Measurements from ENCODE around the gene ITPR2. TPM values are rescaled to one million over a fixed set of nuclear protein-coding genes. Genes with fewer than 3 reads are reported as not detected.

Gene ITPR2
- total and polyA plus RNA-seq, 2 of the 13 experiments (the other 11 are each of a cell fraction or from before 2014, with no cell fraction given), result 31.9 to 81.9 TPM

GRCh38 chr12:26528943-26529342 lies 304.1 kb downstream of the ITPR2 start (continued):
- TF ChIP-seq SAFB2 (CRISPR knock-in tag; IDR thresholded peaks at IDR 0.05; ENCODE audit: borderline replicate concordance, low read depth), result no peak

DNA sequence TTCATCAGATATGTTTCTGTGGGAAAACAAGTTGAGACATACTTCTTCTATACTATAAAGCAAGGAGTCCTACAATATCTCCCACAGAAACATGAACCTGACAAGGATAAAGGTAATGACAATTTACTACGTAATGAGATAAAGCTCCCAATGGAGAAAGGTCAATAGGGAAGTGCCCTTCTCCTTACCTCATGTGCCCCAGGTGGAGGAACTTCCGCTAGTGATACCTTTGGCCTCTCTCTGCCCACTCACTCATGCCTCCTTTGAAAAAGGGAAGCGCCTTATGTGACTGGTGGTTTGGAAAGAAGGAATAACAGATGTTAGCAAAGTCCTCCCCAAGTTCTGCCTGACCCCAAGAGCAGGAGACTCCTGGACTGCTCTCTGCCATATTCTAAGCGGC lies 305.3 kb downstream of the ITPR2 start:
- H3K4me1 ChIP-seq (ENCODE audit: insufficient read depth, low read length), result no peaks in the 10 kb centered on the region
- H4K20me1 ChIP-seq (ENCODE audit: insufficient read depth, low read length), result no peaks in the 10 kb centered on the region
- no peak for TF ChIP-seq ATF7-NPFF (CRISPR knock-in tag; IDR thresholded peaks at IDR 0.05; ENCODE audit: low read depth)
- TF ChIP-seq ZNF589 (CRISPR knock-in tag; conservative IDR thresholded peaks at IDR 0.05), result no peak
- TF ChIP-seq ZNF30 (CRISPR knock-in tag; IDR thresholded peaks at IDR 0.05), result no peak
- TF ChIP-seq ZNF33B (CRISPR knock-in tag; IDR thresholded peaks at IDR 0.05), result no peak
- no peak for TF ChIP-seq FOXA3 (CRISPR knock-in tag; IDR thresholded peaks at IDR 0.05)
- no peak for TF ChIP-seq IKZF1 (IDR thresholded peaks at IDR 0.05)
- no peak for TF ChIP-seq TBL1XR1 (IDR thresholded peaks at IDR 0.05; ENCODE audit: borderline replicate concordance, low read length, partially characterized antibody)
- TF ChIP-seq THAP9 (CRISPR knock-in tag; IDR thresholded peaks at IDR 0.05; ENCODE audit: borderline replicate concordance), result no peak
- TF ChIP-seq STAT5B (CRISPR knock-in tag; IDR thresholded peaks at IDR 0.05), result no peak
- TF ChIP-seq TIGD3 (CRISPR knock-in tag; IDR thresholded peaks at IDR 0.05; ENCODE audit: borderline replicate concordance), result no peak
- no peak for TF ChIP-seq NR1H2 (CRISPR knock-in tag; IDR thresholded peaks at IDR 0.05; ENCODE audit: borderline replicate concordance, low read depth)
- no peak for TF ChIP-seq ZNF34 (CRISPR knock-in tag; IDR thresholded peaks at IDR 0.05; ENCODE audit: borderline replicate concordance)
- TF ChIP-seq, protein P1, sequence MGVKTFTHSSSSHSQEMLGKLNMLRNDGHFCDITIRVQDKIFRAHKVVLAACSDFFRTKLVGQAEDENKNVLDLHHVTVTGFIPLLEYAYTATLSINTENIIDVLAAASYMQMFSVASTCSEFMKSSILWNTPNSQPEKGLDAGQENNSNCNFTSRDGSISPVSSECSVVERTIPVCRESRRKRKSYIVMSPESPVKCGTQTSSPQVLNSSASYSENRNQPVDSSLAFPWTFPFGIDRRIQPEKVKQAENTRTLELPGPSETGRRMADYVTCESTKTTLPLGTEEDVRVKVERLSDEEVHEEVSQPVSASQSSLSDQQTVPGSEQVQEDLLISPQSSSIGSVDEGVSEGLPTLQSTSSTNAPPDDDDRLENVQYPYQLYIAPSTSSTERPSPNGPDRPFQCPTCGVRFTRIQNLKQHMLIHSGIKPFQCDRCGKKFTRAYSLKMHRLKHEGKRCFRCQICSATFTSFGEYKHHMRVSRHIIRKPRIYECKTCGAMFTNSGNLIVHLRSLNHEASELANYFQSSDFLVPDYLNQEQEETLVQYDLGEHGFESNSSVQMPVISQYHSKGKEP (CRISPR knock-in tag; IDR thresholded peaks at IDR 0.05), result no peak
- TF ChIP-seq PLRG1 (conservative IDR thresholded peaks at IDR 0.05), result no peak
- TF ChIP-seq ZNF446 (CRISPR knock-in tag; IDR thresholded peaks at IDR 0.05), result no peak
- intact Hi-C loops (cut with micrococcal nuclease; ENCODE audit: unreplicated experiment), result no loop called here
- in situ Hi-C loops (cut with HindIII; ENCODE audit: extremely low pct_ligation_motif_present, low pct_unique_long_range_greater_than_20kb), result no loop called here
- ATAC-seq (no peak), FAIRE-seq (no peak), DNase-seq (ENCODE audit: low spot score) (no peak)
- peaks cover 15 to 57% of the 10 kb centered on the region in 2 experiments for H3K36me3 ChIP-seq (replicated peaks in 1 of 2; ENCODE audit: control insufficient read depth in 1 of 2, insufficient read depth in 2 of 2, low read length in 2 of 2)
- CTCF ChIA-PET (ENCODE audit: low intra/inter-chr PET ratio, low total read pairs), result no interaction called here
- POLR2A ChIA-PET, result no interaction called here
- H3K4me3 ChIP-seq (replicated peaks in 1 of 3; ENCODE audit: insufficient read depth in 1 of 3, low read depth in 2 of 3, low read length in 3 of 3), result no peak overlapping the region
- H3K9me3 ChIP-seq (ENCODE audit: low read length), result peaks cover 24% of the 10 kb centered on the region
- no peaks in the 10 kb centered on the region for H3K27me3 ChIP-seq (ENCODE audit: control insufficient read depth in 1 of 2, insufficient read depth in 2 of 2, low read length in 2 of 2)
- H2AFZ ChIP-seq (ENCODE audit: low read length), result no peak overlapping the region
- WGBS (ENCODE audit: low lambda C conversion rate), result 100% methylated on average over 3 of the region's 4 CpGs
- H3K9ac ChIP-seq (ENCODE audit: insufficient read depth, low read depth, low read length), result no peak overlapping the region
- H3K79me2 ChIP-seq (ENCODE audit: insufficient read depth, low read length), result no peaks in the 10 kb centered on the region
- no peak overlapping the region for H3K4me2 ChIP-seq (ENCODE audit: low read depth, low read length)
- no peak overlapping the region for H3K27ac ChIP-seq (ENCODE audit: extremely low read length, insufficient read depth, low read length)
- no TSS peak for BruUV-seq (replicated peaks)
